ENCODE measurements around the gene RYR2.

DNA sequence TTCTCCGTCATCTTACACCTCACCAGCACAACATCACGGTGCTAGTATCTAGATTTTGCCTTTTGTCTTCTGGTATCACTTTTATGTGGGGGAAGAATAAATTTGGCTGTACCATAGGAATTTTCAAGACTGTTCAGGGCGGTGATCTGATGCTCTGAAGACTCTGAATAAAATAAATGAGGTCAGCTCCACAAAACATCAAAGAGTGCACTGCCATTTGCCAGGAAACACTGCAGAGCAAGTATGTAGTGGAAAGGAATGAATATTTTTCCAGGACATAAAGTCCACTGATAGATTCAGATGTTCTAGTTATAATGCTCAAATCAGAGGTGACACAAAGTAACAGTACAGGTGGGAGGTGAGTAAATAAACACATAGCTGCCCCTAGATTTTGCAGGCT lies 792.5 kb downstream of the RYR2 start:
- TF ChIP-seq, protein P1, sequence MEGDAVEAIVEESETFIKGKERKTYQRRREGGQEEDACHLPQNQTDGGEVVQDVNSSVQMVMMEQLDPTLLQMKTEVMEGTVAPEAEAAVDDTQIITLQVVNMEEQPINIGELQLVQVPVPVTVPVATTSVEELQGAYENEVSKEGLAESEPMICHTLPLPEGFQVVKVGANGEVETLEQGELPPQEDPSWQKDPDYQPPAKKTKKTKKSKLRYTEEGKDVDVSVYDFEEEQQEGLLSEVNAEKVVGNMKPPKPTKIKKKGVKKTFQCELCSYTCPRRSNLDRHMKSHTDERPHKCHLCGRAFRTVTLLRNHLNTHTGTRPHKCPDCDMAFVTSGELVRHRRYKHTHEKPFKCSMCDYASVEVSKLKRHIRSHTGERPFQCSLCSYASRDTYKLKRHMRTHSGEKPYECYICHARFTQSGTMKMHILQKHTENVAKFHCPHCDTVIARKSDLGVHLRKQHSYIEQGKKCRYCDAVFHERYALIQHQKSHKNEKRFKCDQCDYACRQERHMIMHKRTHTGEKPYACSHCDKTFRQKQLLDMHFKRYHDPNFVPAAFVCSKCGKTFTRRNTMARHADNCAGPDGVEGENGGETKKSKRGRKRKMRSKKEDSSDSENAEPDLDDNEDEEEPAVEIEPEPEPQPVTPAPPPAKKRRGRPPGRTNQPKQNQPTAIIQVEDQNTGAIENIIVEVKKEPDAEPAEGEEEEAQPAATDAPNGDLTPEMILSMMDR (IDR thresholded peaks at IDR 0.05), result no peak
- no peak for TF ChIP-seq POLR2AphosphoS5 (IDR thresholded peaks at IDR 0.05)
- no peak for TF ChIP-seq EP300 (IDR thresholded peaks at IDR 0.05)
